HG02610 (cell line): ENCODE measurements around the gene SPATA6L.
A peak's percentile ranks its signal among the peaks of the same experiment; 100 is the strongest.
"Not testable (repeated sequence)": the region's sequence is repeated elsewhere in the genome, so short reads cannot be mapped to it uniquely, and the experiment has no call there.

Experiments used
- ATAC-seq: cut with Tn5 transposase; IDR thresholded peaks from one replicate; pipeline ENCODE4 v1.9.1; 2021; ENCODE audit warnings: mild to moderate bottlenecking, moderate library complexity; ENCODE audit not compliant: unreplicated experiment

SPATA6L gene

GRCh38 chr9:4639420-4639819 is 26.9 kb downstream of the SPATA6L start:
- ATAC-seq, result no peak

DNA sequence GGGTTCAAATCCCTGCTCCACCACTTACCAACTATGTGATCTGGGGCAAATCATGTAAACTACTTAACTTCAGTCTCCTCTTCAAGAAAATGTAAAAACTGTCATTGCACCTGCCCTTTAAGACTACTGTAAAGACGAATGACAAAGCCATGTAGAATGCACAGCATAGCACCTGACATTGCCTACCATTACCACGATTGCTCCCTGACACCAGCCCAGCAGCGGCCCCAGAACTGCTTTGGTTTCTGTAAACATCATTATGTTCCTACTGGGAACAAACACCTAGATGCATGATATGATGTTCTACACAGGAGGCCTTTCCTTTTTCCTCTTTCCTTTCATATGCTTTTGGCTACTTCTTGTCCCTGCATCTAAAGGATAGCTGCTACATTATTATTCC is 27.3 kb downstream of the SPATA6L start:
- no peak for ATAC-seq

- ATAC-seq, result no peak
Observed at GRCh38 chr9:4630836-4631235, 35.4 kb downstream of the SPATA6L start.

GRCh38 chr9:4622016-4622415 is 44.3 kb downstream of the SPATA6L start:
- no peak for ATAC-seq

DNA sequence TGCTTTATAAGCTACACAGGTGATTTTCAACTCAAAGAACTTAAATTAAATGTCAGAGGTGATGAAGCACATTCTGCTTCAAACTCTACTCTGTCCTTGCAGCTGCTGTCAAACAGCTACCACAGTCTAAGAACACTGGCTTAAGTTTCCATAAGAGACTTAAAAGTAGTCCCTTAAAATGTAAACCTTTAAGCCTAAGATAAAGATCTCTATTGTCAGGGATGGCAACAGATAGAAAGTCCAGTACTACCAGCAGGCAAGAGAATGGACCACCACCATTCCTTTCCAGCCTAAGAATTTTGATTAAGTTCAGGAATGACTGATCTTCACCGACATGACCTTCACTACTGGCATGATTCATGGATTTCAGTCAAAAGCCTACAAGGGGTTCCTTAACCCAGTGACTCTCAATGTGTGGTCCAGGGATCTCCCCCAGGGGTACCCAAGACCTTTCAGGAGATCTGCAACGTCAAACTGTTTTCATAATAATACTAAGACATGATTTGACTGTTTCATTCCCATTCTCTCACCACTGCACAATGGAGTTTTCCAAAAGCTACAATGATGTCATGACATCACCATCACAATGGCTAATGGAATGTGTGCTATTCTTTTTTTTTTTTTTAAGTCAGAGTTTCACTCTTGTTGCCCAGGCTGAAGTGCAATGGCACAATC is 45.3 kb downstream of the SPATA6L start:
- ATAC-seq, result no peak

DNA sequence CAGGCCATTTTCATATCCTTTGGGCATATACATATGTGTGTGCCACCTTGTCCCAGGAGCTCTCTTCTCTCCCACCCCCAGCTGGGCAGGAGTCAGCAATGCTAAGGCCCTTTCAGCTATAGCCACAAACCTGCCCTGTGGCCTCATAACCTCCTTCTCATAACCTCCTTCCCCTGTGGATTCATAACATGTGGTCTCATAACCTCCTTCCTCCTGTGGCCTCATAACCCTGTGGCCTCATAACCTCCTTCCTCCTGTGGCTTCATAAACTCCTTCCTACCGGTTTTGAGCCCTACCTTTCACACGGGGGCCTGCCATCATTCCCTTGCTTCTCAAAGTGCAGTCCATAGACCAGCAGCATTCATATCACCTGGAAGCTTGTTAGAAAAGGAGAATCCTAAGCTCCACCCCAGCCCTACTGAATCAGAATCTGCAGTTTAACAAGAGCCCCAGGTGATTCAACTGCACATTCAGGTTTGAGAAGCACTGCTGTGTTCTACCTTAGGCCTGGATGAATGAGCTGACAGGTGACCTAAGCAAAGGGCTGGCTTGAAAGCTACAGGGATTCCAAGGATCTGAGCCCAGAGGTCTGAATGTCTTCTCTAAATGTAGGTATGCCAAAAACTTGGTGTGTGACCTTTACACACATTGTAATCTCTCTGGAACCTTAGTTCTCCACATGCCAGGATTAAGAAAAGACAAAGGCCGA is 46.1 kb downstream of the SPATA6L start:
- ATAC-seq, result no peak

- no peak for ATAC-seq
Observed at GRCh38 chr9:4618700-4619099, 47.6 kb downstream of the SPATA6L start.

DNA sequence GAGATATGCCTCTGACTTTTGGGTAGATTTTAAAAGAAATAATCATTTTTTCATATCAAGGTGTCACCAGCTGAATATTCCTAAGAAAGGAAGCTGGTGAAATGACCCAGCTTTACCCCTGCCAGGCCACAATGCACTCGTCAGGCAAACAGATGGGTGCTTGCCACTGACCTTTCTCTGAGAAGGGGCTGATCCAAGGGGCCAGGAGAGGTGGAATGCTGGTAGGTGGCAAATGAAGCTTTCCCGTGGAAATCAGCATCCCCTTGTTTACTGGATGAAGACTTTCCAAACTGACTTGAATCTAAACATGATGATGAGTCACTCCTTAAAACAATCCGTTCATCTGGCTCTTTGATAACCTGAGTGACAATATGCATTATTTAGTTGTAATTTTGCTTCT is 48.5 kb downstream of the SPATA6L start:
- ATAC-seq, result no peak

DNA sequence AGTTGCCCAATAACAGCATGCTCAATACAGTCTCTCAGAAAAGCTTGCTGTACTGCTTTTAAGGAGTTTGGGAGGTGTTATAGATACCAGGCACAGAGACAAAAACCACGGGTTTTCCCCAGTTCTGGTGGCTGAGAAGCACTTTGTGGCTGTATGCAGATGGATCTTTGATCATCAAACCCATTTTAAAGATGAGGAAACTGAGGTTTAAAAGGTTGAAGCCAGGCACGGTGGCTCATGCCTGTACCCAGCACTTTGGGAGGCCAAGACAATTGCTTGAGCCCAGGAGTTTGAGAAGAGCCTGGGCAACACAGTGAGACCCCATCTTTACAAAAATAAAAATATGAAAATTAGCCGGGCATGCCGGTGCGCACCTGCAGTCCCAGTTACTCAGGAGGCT is 50.5 kb downstream of the SPATA6L start:
- ATAC-seq, result no peak

DNA sequence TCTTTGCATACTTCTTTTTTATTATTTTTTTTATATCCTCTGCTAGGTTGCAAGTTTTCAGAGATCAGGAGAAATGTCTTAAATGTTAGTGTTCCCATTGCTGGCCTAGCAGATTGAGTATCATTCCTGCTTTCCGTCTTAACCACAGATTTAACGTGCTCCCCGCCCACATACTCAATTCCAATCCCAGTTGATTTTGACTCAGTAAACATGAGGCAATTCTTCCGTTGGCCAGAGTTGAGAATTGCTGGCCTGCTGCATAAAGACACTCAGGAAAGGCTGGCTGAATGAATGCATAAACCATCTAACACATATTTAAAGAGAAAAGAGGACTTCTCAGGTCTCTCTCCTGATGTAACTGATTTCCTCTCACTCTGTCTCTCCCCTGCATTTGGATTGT is 51.0 kb downstream of the SPATA6L start:
- no peak for ATAC-seq

DNA sequence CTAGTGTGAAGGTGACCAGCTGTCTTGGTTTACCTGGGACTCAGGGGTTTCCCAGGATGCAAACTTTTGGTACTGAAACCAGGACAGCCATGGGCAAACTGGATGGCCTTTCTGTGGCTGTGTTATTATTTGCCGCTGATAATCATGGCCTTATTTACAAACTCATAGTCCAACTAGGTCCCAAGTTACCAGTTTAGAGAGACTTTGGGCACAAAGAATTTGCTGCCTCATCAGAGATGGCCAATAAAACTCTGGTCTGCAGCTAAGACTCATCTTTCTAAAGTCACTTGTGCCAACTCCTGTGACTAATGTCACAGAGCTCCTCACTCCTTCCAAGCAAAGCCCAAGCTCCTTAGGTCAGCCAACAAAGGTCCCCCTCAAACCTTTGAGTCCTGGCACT is 51.7 kb downstream of the SPATA6L start:
- ATAC-seq, result no peak

DNA sequence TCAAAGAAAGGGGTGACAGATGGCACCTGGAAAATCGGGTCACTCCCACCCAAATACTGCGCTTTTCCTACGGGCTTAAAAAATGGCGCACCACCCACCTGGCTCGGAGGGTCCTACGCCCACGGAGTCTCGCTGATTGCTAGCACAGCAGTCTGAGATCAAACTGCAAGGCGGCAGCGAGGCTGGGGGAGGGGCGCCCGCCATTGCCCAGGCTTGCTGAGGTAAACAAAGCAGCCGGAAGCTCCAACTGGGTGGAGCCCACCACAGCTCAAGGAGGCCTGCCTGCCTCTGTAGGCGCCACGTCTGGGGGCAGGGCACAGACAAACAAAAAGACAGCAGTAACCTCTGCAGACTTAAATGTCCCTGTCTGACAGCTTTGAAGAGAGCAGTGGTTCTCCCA is 60.2 kb downstream of the SPATA6L start:
- ATAC-seq, result not testable (repeated sequence)

GRCh38 chr9:4604678-4605095 is 61.6 kb downstream of the SPATA6L start:
- ATAC-seq, result no peak

- ATAC-seq, result no peak
Observed at GRCh38 chr9:4603830-4604229, 62.5 kb downstream of the SPATA6L start.

GRCh38 chr9:4600368-4600767 is 65.9 kb downstream of the SPATA6L start:
- peak; percentile 56 for ATAC-seq

GRCh38 chr9:4596165-4596922 is 69.9 kb downstream of the SPATA6L start:
- no peak for ATAC-seq

DNA sequence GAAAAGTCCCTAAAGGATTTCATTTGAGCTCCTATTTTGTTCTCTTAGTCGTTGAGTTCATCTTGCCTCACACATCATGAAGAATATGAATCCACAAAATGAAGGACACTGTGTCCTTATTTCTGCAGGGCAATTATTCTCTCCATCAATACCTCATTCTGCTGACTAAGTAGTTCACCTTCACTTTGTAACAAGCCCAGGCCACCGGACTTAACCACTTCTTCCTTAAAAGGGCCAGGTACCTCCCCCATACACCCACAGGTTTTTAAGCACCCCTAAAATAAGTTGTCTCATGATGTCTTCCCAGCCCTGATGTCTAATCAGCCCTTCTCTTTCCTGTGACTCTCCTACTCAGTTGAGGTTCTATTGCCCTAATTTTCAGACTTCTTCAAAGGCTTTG is 71.3 kb downstream of the SPATA6L start:
- no peak for ATAC-seq

GRCh38 chr9:4594545-4594944 is 71.7 kb downstream of the SPATA6L start:
- ATAC-seq, result no peak

DNA sequence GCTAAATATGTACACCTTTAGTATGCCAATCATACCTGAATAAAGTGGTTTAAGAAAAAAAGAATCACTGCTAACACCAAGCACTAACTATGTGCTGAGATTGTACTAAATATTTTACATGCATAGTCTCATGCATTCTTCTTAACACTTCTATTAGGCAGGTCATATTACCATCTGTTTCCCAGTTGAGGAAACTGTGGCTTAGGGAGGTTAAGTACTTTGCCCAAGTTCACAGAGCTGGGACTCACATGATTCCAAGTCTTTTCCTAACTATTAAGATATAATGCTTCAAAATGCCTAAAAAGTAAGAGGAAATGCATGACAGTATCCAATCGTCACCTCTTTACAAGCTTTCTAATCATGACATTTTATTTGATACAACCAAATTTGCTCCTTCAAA is 73.4 kb downstream of the SPATA6L start:
- no peak for ATAC-seq

DNA sequence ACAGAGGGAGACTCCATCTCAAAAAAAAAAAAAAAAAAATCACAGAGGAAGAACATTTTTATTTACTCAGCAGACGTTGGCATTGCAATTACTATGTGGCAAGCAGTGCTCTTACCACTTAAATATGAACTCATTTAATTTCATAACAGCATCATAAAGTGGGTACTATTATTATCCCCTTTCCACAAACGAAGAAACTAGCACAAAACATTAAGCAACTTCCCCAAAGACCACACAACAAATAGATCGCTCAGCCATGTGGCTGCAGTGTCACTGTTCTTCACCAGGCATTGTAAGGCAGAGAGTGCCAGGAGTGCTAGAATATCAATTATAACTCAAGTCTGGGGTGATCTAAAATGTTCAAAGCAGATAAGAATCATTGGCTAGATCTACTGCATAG is 74.0 kb downstream of the SPATA6L start:
- ATAC-seq, result no peak

DNA sequence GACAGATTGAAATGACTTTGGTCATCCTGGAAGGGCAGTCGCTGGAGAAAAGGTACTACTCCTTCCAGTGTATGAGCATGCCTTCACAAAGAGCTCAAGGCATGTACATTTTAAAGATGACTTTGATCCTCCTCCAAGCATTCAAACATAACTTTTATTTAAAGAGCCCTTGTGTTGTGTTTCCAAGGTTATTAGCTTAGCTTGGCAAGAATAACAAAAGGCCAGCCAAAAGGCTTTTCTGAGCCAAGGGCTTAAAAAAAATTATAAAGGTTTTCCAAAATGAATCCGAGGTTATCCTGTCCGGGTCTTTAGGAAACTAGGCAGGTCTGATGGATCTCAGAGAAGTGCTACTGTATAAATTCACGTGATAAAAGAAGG is 75.2 kb downstream of the SPATA6L start:
- no peak for ATAC-seq
